Measurements from ENCODE around the gene USP17L20.
"Not testable (repeated sequence)": the region's sequence is repeated elsewhere in the genome, so short reads cannot be mapped to it uniquely, and the experiment has no call there.

- TF ChIP-seq POLR2AphosphoS5, POLR2A (IDR thresholded peaks at IDR 0.05; ENCODE audit: low read depth, low read length): not testable (repeated sequence)
These were observed 9.4 kb downstream of the USP17L20 start, which contains the start of gene USP17L22 for GRCh38 chr4:9267319-9267718.
